D721Med (cell line): ENCODE measurements around the gene ZNF428.
"Not testable (repeated sequence)": the region's sequence is repeated elsewhere in the genome, so short reads cannot be mapped to it uniquely, and the experiment has no call there.

Experiments used
- DNase-seq: peaks from one replicate; pipeline ENCODE4 v3.0.0; 2011; ENCODE audit warnings: low spot score; ENCODE audit not compliant: insufficient read length
- FAIRE-seq: peaks from 2 replicates; lab custom pipeline; 2011; peaks lifted over from hg19 to GRCh38; lab: Jason Lieb, UNC
- TF ChIP-seq, protein P1 (sequence below): IDR thresholded peaks from 2 replicates; pipeline ENCODE4 v1.5.1; 2012; ENCODE audit warnings: mild to moderate bottlenecking, control low read depth; ENCODE audit not compliant: insufficient read depth; ENCODE audit errors: missing control alignments

ZNF428 gene

DNA sequence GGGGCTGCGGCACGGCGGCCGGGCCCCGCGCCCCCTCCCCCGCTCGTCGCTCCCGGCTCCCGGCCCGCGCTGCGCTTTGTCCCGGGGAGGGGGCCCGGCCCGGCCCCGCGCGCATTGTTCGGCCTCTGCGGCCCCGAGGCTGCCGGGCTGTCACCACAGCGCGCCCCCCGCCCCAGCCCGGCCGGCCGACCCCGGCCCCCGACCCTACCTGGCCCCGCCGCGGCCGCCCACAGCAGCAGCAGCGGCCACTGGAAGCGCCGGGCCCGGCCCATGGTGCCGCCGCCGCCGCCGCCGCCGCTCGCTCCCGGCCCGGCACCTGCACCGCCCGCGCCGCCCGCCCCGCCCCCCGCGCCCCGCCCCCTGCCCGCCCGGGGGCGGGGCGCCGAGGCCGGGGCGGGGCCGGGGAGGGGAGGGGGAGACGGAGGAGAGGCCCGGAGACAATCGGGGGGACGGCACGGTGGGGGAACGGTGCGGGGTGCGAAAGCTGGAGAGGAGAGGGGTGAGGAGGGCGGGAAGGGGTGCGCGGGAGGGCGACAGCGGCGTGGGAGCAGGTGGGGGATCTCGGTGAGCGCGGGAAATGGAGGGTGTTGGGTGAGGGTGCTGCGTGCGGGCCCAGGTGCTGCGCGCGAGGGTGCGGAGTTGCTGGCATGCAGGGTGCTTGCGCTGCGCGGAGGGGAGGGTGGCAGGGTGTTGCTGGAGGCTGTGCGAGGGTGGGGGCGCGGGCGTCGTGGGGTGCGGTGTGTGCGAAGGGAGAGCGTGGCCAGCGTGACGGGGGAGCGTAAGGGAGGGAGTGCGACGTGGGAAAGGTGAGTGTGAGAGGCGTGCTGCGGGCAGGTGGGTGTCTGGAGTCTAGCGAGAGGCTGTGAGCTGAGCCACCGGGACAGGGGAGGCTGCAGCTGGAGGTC, 20.3 kb upstream of the ZNF428 start, which contains the start of gene CADM4:
Gene CADM4, minus strand, starts transcription at position 332 of the 905 bp plus-strand sequence. Its CDS starts 60 bp downstream, at position 272.
- FAIRE-seq (no peak), DNase-seq (peak; percentile 39)
- TF ChIP-seq, protein P1, sequence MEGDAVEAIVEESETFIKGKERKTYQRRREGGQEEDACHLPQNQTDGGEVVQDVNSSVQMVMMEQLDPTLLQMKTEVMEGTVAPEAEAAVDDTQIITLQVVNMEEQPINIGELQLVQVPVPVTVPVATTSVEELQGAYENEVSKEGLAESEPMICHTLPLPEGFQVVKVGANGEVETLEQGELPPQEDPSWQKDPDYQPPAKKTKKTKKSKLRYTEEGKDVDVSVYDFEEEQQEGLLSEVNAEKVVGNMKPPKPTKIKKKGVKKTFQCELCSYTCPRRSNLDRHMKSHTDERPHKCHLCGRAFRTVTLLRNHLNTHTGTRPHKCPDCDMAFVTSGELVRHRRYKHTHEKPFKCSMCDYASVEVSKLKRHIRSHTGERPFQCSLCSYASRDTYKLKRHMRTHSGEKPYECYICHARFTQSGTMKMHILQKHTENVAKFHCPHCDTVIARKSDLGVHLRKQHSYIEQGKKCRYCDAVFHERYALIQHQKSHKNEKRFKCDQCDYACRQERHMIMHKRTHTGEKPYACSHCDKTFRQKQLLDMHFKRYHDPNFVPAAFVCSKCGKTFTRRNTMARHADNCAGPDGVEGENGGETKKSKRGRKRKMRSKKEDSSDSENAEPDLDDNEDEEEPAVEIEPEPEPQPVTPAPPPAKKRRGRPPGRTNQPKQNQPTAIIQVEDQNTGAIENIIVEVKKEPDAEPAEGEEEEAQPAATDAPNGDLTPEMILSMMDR, result no peak

DNA sequence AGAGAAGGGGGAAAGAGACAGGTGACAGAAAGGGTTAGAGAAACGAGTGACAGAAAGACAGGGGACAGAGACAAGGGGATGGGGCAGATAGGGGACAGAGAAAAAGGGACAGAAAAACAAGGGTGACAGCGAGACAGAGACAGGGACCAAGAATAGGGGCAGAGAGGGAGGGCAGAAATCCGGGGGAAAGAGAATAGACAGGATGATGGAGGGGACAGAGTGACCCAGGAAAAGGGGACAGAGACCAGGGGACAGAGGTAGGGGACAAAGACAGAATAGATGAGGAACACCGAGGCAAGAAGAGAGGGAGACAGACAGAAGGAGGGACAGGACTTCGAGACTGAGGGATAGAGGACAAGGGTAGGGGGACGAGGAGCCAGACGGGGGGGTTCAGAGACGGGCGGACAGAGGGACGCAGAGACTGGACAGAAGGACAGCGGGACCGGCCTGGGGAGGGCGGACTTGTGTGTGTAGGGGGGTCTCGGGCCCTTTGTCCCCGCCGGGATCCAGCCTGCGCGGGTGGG, 19.6 kb upstream of the ZNF428 start:
- FAIRE-seq, result no peak
- no peak for DNase-seq
- TF ChIP-seq, protein P1, result no peak

DNA sequence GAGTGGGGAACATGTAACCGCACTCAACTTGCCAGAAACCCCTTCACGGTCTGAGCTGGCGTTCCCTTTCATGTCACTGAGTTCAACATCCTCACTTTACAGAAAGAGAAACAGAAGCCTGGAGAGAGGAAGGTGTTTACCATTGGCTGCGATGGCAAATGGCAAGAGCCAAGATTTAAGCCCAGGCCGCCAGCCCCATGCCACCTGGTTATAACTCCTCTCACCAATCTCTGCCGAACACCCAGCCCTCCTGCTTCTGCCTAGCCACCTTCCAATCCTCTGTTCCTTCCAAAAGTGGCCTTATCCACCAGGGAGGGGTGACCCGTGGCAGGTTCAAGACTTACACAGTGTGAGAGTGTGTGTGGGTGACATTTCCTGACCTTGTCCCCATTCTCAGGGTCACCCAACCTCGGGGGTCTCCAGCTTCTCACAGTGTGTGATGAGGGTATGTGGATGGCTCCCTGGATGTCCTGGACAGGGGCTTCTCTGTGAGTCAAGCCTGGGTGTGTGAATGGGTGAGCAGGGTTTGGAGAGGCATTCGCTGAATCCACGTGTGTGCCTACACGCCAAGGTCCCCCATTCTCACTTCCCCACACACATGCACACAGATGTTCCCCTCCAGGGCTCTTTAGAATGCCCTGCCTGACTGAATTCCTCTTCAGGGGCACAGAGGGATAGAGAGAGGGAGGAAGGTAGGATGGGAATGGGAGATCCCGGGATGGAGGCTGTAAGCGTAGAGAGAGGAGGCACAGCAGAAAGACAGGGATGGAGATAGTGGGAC, 19.0 kb upstream of the ZNF428 start:
- TF ChIP-seq, protein P1, result no peak
- DNase-seq (no peak), FAIRE-seq (no peak)

DNA sequence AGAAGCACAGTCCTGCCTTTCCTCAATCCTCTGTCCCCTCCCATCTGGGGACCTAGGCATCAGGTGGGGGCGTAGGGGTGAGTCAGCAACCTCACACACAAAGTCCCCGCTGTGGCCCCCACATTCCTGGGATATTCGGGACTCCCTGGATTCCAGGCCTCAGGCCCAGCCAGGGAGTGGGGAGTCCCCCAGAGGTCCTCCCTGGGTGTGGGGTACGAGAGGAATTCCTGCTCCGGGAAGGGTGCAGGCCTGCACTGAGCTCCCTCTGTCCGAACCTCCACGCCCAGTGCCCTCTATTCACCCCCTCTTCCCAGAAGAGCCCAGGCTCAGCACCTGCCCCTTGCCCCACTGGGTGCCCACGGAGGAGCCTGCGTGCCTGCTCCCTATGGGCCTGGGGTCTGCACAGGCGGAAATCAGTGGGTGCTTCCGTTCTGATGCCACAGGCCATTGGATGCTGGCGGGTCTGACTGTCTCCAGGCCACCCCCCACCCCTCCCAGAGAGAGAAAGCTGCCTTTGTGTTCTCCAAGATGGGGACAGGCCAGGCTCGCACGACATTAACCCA, 16.8 kb upstream of the ZNF428 start:
- DNase-seq (no peak), FAIRE-seq (no peak)
- TF ChIP-seq, protein P1, result no peak

DNA sequence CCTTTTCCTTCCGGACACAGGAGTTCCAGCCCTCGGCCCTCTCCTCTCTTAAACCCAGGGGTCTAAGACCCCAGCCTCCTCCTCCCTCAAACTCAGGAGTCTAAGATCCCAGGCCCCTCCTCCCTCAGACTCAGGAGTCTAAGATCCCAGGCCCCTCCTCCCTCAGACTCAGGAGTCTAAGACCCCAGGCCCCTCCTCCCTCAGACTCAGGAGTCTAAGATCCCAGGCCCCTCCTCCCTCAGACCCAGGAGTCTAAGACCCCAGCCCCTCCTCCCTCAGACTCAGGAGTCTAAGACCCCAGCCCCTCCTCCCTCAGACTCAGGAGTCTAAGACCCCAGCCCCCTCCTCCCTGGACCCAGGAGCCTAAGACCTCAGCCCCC, 16.1 kb upstream of the ZNF428 start:
- not testable (repeated sequence) for FAIRE-seq

DNA sequence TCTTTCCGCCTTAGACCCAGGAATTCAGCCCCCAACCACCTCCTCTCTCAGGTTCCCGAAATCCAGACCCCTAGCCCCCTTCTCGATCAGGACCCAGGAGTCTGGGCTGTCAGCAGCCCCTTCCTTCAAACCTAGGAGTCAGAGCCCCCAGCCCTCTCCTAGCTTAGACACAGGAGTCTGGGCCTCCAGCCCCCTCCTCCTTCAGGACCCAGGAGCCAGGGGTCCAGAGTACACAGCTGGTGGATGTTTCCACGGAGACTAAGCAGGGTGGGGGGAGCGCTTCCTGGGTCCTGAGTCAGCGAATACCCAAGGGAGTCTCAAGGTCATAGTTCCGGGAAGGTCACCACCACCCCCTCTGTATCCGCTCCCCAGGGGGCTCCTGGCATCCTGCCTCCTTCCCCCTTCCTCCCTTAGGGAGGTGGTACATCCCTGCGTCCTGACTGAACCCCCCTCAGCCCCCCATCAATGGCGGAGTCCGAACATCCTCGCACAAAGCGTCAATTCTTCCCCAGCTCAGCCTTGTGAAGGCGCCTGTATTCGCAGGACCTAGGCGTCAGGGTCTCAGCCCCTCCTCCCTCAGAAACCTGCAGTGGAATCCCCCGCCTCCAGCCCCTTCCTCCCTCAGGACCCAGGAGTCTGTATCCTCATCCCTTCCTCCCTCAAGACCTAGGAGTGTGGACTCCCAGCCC, 15.6 kb upstream of the ZNF428 start:
- no peak for FAIRE-seq

More for the DNA sequence above, 16.1 kb upstream of the ZNF428 start:
- not testable (repeated sequence) for DNase-seq

More for the DNA sequence above, 15.6 kb upstream of the ZNF428 start:
- TF ChIP-seq, protein P1, result no peak
- no peak for DNase-seq
